Measurements from ENCODE around the gene OLFM1. TPM values are rescaled to one million over a fixed set of nuclear protein-coding genes. Genes with fewer than 3 reads are reported as not detected.

Gene OLFM1
- polyA plus RNA-seq, 4 donors, result 3.8 to 7.3 (median 5.0) TPM

DNA sequence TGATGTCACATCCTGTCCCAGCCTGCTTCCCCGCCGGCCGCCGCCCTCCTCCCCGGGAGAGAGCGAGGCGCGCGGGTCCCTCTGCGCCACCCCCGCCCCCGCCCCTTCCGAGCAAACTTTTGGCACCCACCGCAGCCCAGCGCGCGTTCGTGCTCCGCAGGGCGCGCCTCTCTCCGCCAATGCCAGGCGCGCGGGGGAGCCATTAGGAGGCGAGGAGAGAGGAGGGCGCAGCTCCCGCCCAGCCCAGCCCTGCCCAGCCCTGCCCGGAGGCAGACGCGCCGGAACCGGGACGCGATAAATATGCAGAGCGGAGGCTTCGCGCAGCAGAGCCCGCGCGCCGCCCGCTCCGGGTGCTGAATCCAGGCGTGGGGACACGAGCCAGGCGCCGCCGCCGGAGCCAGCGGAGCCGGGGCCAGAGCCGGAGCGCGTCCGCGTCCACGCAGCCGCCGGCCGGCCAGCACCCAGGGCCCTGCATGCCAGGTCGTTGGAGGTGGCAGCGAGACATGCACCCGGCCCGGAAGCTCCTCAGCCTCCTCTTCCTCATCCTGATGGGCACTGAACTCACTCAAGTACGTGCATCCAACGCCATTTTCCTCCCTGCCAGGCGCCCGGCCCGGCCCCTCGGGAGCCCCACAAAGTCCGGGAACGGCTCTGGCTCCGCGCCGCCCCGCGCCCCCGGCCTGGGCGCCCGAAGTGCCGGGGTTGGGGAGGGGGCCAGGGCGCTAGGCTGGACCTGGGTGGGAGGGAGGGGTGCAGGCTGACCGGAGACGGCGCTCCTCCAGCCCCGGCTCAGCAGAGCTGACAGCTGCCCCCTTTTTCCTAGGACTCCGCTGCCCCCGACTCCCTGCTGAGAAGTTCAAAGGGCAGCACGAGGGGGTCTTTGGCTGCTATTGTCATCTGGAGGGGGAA is 12.0 kb upstream of the OLFM1 start:
- DNase-seq (ENCODE audit: low read depth in 4 of 4, low spot score in 3 of 4), result no peak

DNA sequence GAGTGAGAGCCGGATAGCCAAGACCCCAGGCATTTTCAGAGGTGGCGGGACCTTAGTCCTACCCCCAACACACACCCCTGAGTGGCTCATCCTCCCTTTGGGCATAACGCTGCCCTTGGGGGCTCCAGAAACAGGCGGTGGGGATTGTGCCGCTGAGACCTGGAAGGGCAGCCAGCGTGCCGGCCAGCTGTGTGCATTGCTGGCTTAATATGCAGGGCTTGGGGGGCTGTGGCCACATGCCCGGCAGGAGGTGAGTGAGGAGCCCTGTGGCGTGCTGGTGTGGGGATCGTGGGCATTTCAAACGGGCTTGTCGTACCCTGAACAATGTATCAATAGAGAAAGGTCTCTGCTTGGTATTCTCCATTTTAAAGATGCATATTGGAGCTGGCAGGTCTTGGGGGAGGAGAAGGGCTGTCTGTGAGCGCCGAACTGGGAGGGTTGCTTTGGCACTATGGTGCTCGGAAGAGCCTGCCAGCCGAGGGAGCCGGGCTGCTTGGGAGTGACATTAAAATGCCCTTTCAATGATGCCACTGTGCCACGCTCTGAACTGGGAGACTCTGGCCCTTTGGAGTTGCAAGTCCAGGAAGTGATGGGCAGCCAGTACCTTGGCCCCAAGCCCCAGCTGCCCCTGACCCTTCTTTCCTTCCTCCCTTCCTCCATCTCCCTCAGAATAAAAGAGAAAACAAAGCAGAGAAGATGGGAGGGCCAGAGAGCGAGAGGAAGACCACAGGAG is 11.2 kb upstream of the OLFM1 start:
- DNase-seq (ENCODE audit: low read depth in 4 of 4, low spot score in 3 of 4), result no peak

DNA sequence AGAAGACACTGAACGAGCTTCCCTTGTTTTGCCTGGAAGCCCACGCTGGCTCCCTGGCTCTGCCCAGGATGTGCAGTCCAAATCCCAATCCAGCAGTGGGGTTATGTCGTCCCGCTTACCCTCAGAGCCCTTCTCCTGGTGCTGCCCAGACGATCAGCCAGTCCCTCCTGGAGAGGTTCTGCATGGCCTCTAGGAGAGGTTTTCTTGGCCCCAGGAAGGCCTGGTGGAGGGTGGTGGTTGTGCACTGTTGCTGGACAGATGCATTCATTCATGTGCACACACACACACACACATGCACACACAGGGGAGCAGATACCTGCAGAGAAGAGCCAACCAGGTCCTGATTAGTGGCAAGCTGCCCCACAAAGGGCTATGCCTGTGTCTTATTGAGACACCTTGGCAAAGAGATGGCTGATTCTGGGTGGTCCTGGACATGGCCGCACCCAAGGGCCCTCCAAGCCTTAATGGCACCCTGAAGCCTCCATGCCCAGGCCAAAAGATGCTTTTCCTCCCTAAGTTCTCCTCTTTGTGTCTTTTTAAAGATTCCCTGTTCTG is 10.5 kb upstream of the OLFM1 start:
- no peak for DNase-seq (ENCODE audit: low read depth in 4 of 4, low spot score in 3 of 4)

DNA sequence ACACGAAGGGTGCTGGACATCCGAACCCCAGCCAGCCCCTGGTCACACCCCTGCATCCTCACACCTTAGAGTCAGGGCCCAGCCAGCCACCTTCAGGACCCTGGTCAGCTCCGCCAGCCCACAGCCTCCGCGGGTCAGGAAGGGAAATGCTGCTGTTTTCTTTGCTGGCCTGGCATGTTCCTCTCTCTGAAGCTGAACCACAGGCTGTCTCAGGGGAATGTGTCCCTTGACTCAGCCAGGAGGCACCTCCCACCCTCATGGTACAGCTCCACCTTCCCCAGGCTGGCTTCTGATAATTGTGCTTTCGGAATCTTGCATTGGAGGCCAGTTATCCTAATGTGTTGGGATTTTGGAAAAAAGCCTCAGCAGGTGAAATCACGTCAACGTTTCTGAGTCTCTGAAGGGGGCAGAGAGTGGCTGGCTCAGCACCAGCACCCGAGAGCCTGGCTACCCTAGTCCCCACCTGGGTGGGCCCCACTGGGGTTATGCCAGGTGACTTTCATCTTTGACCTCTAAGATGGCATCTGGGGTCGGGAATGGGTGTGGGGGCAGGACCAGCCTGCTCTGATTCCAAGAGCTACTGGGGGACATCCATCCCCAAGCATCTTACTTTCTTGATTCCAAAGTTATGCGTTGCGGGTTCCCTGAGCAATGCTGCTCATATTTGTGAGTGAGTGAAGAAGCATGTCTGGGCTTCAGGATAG is 9.8 kb upstream of the OLFM1 start:
- DNase-seq (ENCODE audit: low read depth in 4 of 4, low spot score in 3 of 4), result peak in 2 of 4 donors; percentile 43 to 47

DNA sequence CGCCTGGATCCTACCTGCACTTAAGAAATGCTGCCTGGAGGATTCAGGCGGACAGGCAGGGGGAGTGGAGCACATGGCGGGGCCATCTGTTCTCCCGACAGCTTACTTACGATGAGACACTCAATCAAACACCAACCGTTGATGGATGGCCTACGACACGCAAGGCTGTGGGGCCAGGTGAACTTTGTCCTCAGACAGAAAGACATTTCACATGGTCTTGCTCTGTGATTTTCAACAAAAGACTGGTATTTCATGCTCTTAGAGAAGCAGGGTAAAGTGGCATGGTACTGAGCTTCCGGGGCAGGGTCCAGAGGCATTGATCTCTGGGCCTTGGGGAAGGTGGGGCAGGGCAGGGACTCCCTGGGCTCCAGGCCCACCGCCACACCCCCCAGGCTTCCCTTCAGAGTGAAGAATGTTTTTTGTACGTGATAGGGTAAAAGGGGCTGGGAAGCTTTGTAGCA is 9.1 kb upstream of the OLFM1 start:
- no peak for DNase-seq (ENCODE audit: low read depth in 4 of 4, low spot score in 3 of 4)

DNA sequence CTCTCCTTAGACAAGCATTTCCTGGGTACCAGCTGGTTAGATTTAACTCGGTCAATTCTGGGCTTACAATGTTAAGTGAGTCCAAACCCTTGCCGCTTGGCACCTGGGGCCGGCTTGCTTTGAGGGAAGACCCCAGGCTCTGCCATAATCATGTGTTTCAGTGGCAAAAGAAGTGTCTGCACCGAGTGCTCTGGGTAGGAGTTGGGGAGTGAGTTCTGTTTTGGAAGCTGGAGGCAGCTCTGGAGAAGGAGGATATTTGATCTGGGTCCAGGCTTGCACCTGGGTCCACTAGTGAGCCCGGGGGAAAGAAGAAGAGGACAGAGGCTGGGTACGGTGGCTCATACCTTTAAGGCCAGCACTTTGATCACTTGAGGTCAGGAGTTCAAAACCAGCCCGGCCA is 8.4 kb upstream of the OLFM1 start:
- no peak for DNase-seq (ENCODE audit: low read depth in 4 of 4, low spot score in 3 of 4)

DNA sequence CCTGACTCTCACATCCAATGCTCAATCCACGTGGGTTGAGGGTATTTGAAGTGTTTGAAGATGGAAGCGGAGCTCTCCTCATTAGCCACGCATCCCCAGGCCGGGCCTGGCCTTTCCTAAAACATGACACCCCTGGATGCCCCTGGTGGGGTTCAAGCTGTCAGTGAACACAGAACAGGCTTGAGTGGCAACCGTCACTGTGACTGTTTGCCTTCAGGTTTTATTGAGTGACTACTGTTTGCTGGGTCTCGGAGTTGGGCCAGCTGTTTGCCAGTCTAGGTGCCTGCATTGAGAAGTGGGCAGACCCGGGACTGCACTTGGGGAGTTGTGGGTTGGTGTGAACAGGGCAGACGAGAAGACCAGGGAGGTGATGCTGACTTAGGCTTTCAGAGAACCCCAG is 7.8 kb upstream of the OLFM1 start:
- DNase-seq (ENCODE audit: low read depth in 4 of 4, low spot score in 3 of 4), result no peak

DNA sequence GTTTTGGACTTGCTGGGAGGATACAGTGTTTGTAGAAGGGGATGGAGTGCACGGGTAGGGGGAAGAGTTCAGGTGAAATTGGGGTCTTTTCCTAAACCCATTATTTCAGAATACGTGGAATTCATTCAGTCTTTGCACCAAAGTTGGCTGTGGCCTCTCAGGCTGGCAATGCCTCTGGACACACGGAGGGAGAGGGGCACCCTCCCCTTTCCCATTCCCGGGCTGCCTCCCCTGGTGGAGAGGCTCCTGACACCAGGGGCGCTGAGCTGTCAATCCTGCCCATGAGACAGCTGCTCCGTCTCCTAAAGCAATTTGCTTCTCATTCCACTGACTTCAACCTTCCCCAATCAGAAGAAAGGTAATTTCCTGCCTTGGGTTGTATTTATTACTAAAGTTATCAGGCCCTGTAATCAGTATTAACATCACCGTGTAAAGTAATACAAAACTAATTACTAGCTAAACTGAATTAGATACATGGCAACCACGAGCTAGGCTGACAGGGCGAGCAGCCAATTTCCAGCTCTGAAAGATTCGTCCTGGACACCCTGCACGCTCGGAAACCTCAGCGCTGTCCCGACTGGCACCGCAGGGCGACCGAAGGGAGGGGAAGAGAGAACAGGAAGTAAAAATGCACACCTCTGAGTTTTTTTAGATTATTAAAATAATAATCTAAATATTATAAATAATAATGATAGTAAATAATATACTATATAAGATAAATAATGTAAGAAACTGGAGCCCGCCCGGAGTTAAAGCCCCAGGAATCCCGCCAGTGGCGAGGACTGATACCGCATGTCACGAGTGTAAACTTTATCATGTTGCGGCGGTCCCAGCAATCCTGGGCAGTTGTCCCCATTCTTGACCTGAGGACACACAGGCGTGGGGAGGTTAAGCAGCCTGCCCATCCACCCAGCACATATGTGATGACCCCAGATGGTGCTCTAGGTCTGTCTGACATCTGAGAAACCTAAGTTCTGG is 6.9 kb upstream of the OLFM1 start:
- no peak for DNase-seq (ENCODE audit: low read depth in 4 of 4, low spot score in 3 of 4)

DNA sequence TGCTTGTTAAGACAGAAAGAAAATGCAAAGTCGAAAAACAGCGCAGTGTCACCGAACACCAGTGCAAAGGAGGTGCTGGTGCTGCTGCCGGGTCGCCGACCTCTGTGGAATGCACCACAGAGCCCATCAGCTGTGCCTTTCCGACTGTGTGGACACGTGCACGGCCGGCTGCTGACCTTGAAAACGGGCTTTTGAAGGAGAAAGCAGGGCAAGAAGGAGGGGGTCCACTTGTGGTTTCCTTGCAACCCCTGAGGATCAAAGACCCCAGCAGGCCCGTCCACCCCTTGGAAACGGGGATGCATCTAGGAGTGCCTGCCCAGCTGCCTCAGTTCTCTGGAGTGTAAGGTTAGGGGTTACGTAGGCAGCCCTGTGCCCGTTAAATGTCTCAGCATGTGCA is 6.2 kb upstream of the OLFM1 start:
- DNase-seq (ENCODE audit: low read depth in 4 of 4, low spot score in 3 of 4), result no peak

DNA sequence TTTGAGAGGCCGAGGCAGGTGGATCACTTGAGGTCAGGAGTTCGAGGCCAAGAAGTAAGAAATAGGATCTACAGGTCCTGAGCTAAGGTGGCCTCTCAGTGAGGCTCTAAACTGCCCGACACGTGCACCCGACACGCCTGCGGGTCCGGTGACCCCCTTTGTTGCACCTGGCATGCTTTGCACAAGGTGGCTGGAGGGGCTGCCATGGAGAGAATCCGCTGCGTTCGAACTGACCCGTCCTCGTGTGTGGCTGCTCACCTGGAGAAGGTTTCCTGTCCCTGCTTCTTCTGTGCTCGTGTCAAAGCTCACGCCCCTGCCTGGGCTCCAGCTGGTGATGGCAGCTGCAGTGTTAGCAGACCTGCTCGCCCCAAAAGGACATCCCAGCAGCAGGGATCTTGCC is 5.7 kb upstream of the OLFM1 start:
- no peak for DNase-seq (ENCODE audit: low read depth in 4 of 4, low spot score in 3 of 4)

DNA sequence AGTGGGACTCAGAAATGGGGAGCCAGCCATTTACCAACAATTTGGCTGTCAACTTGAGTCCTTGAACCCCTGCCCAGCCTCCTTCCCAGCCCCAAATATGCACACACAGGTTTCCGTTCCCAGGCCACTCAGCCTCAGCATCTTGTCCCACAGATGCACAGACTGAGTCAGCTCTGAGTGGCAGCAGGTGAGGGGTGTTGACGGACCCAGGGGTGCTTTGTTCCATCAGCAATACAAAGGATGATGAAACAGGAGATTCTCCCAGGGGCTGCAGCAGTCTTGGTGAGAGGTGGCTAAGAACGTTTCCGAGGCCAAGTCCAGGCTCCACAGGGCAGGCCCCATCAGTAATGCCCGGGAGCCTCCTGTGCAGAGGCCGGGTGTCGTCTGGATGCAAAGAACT is 4.9 kb upstream of the OLFM1 start:
- DNase-seq (ENCODE audit: low read depth in 4 of 4, low spot score in 3 of 4), result no peak

DNA sequence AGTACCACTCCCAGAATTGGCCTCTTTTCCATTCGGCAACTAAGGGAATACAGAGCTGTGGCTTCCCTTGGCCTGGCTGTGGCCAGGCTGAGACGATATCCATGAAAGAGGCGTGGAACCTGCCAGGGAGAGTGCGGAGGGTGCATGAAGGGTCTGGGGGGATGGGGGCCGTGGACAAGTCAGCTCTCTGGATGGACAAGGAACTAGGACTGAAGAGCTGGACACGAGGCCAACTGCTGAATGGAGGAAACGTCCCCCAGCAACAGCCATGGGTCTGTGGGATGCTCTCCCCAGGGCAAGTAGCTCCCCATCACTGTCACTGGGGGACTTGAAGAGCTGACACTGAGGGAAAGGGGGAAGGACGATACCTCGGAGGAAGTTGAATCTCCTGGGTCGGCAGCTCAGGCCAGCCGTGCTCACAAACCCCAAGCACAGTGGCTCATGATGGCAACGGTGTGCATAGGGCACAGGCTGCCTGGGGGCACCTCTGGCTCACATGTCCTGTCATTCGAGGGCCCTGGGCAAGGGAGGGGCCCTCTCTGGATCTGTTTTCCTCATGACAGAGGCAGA is 4.1 kb upstream of the OLFM1 start:
- no peak for DNase-seq (ENCODE audit: low read depth in 4 of 4, low spot score in 3 of 4)

DNA sequence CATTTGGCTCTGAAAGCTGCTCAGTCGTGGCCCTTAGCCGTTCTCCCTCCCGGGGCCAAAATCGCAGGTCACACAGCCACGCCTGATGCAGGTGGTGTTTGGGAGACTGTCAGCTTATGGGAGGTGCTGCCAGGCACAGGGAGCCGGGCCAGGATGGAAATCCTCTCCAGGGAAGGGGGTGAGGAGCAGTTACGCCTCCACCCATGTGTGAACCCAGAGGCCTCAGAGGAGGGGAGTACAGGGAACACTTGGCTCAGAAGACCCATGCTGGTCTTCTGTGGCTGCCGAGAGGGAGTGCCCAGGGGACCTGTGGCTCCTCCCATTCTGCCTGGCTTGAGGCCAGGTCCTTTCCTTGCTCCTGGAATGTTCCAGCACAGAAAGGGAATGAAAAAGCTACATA is 3.6 kb upstream of the OLFM1 start:
- DNase-seq (ENCODE audit: low read depth in 4 of 4, low spot score in 3 of 4), result no peak

DNA sequence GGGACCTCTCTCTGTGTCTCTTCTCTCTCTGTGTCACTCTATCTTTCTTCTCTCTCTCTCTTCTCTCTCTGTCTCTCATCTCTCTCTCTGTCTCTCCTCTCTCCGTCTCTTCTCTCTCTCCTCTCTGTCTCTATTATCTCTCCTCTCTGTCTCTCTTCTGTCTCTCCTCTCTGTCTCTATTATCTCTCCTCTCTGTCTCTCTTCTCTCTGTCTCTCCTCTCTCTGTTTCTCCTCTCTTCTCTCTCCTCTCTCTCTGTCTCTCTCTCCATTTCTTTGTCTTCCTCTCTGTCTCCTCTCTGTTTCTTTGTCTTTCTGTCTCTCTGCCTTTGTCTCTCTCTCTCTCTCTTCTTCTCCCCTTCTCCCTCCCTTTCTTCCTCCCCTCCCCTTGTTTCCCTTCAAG is 3.2 kb upstream of the OLFM1 start:
- no peak for DNase-seq (ENCODE audit: low read depth in 4 of 4, low spot score in 3 of 4)

DNA sequence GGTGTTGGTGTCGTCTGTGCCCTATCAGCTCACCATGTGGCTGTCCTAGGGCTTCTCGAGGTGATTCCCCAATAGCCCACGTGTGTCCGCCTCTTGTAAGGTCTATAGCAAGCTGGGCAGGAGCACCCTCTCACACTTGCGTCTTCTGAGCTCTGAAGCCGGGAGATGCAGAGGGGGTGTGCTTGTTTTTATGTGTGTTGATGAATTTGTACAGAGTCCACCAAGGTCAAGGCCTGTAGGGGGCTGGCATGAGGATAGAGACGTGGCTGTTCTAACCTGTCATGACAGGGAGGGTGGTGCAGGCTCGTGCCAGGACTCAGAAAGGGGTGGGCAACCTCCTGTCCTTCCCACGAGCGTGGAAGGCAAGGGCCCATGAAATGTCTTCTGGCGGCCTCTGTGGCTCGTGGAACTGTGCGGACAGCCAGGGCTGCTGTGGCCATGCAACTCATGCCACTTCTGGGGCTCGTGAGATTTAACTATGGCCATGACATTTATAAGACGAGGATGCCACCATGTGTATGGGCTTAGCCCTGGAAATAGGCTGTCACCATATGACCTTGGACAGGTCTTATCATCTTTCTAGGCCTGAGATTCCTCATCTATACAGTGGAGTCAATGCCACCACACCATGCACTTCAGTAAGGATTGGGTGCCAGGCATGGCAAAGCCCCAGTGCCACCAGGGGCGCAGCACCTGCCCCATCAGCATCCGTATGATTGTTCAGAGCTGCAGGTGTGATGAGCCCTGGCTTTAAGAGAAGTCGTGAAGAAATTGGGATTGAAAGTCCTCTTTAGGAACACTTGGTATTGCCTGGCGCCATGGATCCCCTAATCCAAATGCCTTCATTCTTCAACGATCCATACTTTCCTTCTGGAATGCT is 2.3 kb upstream of the OLFM1 start:
- DNase-seq (ENCODE audit: low read depth in 4 of 4, low spot score in 3 of 4), result no peak

DNA sequence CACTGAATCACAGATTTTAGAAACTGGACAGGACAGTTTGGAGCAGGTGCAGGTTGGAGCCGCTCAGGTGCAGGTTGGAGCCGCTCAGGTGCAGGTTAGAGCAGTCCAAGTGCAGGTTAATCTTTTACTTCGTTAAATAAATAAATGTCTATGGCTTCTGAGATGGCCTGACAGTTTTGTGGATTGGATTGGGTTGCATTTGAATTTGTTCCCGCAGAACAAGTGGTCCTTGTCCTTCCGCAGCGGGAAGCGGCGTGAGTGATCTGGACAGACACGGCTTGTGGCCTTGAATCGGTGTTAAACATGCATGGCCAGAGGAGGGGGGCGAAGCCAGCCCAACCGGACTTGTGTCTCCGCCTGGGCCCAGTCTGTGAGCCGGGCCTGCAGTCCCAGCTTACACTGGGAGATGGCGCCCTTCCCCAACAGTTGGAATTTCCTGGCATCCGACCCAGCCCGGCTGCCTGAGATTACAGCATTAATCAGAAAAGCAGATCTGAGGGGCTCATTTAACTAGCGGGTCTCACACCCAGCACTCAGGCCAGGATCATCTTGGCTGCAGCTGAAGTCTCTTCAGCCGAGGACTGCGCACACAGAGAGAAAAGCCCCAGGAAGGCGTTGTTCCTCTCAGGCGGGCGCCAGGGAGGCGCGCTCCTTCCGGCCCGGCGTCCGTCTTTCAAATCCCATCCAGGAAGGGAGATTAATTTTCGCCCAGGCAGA is 1.5 kb upstream of the OLFM1 start:
- DNase-seq (ENCODE audit: low read depth in 4 of 4, low spot score in 3 of 4), result peak; percentile 51 to 77 (median 66)

DNA sequence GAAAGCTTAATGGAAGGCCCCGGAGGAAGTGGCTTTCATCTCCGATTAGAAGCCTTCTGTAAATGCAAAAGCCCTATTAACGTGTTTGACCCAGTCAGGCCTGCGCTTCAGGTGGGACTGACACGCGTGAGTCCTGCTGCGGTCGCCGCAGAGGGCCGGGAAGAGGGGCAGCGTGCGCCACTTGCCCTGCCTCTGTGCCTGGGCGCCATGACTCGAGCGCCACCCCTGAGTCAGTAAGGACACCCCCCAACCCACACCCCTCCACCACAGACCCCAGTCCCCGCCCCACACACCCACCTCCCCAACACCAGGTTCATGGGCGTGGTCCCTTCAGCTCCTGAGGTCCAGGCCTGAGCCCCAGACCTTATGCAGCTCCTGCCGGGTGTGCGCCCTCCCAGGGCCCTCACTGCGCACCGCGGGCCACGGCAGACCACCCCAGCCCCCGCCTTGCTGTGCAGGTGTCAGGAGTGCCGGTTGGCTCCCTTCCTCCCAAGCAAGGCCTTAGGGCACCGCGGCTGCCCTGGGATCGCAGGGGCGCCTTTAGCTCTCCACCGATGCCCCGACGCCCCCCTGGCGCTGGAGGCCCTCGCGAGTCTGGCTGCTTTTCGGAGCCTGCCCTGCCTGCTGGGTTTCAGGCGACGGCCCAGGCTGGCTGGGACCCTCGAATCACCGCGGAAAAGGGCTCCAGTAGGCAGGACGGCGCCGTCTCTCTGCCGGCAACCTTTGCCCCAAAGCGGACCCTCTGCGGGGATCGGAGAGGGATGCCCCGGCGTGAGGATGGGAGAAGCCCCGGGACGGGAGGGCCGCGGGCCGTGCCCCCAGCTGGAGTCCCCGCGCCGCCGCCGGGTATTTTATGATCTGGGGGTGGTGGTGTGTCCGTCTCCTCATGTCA is 625 bp upstream of the OLFM1 start:
- no peak for DNase-seq (ENCODE audit: low read depth in 4 of 4, low spot score in 3 of 4)

Data from right renal pelvis (tissue), 4 donors.